Hippocampal formation (tissue), 2 donors: ENCODE measurements around the gene EFR3B.
A peak's percentile ranks its signal among the peaks of the same experiment; 100 is the strongest.
"Not testable (repeated sequence)": the region's sequence is repeated elsewhere in the genome, so short reads cannot be mapped to it uniquely, and the experiment has no call there.

Experiments used
- DNase-seq, 2 donors: peaks; one replicate each; lab custom pipeline; 2025; lab: John Stamatoyannopoulos, UW

The EFR3B gene

DNA sequence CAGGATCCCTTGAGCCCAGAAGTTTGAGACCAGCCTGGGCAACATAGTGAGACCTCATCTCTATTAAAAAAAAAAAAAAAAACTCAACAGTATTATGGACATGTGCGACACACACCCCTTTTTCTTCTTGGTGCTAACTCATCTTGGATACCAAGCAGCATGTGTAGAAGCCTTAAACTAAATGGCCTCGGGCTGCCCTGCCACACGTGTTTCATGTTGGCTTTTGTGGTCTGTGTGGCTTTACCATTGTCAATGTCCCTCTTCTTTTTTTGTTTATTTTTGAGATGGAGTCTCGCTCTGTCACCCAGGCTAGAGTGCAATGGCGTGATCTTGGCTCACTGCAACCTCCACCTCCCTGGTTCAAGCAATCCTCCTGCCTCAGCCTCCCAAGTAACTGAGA lies 109.1 kb downstream of the EFR3B start:
- not testable (repeated sequence) for DNase-seq

DNA sequence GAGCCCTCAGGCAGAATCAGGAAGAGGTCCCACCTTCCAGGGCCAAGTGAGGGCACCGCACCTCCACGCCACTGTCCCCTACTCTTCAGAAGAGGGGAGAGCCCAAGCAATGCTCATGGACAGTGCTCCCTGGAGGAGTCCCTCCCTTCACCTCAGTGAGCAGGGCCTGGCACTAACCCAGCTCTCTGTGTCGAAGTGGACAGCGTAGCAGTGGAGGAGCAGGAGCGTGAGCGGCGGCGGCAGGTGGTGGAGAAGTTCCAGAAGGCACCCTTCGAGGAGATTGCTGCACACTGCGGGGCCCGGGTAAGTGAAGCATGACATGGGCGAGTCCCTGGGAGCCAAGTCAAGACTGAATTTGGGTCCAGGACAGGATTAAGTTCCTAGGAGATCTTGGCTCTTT lies 109.8 kb downstream of the EFR3B start:
- DNase-seq = no peak

DNA sequence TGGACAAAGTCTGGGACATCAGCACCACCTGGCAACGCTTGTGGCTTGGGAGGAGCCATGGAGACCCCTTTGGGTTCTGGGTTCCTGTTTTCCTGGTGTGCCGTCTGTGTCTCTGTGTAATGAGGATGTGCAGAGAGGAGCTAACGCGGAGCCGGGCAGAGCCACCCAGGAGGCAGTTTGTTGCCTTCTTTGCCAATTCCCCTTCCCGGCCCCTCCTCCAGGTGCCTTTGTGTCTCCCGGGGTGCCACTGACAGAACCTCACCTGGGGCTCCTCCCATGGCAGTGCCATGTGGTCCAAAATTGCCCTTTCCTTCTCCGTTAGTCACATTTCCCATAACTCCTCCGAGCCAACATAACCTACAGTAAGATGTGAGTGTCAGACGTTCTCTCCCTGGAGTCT lies 113.5 kb downstream of the EFR3B start:
- DNase-seq = no peak

GRCh38 chr2:25158096-25158852 lies 116.4 kb downstream of the EFR3B start:
- DNase-seq = no peak

- no peak for DNase-seq
These were observed 118.1 kb downstream of the EFR3B start for GRCh38 chr2:25159949-25160348.

DNA sequence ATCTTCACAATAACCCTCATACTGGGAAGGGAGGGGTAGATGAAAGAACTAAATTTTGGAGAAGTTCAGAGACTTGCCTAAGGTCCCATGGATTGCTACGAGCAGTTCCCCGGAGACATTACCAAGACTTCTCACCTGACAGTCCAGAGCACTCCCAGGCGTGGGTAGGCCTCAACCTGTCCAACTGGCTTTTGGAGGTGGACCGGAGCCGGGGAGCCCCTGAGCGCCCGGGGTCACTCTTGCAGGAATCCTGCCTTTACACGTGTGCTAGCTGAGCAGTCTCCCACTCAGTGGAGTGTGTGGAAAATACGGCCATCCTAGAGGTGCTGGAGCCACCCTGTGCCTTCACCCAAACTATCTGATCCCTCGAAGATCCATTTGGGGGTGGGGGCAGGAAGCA lies 118.5 kb downstream of the EFR3B start:
- no peak for DNase-seq

DNA sequence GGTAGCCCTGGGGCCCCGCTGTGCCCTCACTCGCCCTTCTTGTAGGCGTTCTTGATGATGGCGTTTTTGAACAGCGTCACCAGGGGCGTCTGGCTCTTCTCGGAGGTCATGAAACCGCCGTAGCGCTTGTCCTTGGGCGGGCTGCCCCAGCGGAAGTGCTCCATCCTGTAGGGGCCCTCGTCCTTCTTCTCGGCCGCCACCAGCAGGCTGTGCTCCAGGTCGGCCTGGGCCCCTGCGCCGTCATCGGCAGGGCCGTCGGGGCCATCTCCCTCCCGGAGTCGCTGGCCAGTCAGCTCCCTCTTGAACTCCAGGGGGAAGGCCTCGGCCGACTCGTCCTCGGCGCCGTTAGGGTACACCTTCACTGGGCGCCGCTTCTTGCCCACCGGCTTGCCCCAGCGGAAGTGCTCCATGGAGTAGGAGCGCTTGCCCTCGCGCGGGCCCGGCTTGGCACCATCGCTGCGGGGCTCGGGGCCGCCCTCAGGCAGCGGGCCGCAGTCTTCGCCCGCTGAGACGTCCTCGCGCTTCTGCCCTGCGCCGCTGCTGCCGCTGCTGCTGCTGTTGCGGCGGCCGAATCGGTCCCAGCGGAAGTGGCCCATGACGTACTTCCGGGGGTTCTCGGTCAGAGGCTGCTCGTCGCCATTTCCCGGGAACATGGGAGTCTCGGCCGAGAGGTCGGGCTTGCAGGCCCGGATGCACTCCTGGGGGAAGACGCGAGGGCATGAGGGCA lies 119.3 kb downstream of the EFR3B start:
- no peak for DNase-seq

GRCh38 chr2:25162061-25162460 lies 120.2 kb downstream of the EFR3B start:
- DNase-seq = not testable (repeated sequence)

DNA sequence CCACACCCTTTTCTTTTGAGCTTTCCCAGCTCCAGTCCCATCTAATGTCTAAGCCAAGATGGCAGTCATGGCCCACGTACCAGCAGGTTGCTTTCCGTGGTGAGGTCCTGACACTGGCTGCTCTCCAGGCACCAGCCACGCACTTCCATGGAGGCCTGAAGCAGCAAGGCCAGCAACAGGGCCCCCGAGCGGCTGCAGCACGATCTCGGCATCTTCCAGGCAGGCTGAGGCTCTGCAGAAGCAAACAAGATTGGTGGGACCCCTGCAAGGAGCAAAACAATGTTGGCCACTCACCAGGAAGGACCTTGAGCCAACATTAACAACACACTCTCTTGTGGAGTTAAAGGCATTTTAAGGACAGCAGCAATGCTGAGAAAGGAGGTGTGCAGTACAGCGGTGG lies 122.7 kb downstream of the EFR3B start:
- DNase-seq = no peak

GRCh38 chr2:25165992-25166875 lies 124.4 kb downstream of the EFR3B start:
- DNase-seq = peak in 1 of 2 donors; percentile 33

- DNase-seq = no peak
These were observed 126.6 kb downstream of the EFR3B start, which contains the start of gene POMC for GRCh38 chr2:25168256-25169072. TSS of gene POMC (minus strand) at chr2:25168580. CDS start at chr2:25164772, 3,808 bp downstream.

DNA sequence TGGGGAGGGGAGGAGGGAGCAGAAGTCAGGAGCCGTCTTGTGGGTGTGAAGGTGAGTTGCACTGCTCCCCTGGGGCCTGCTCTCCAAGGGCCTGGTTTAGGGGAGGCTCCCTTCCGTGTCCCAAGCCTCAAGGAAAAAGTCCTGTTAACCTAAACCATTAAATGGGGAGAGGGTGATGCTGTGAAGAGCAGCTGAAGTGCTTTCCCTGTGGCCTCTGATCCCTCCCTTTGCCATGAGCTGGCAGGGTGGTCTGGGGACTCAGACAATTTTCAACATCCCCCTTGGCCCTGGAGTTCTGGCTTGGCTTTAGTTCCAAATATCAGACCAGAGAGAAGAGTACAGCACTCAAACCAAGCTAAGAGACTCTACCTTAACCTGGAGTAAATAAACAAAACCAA lies 127.2 kb downstream of the EFR3B start:
- DNase-seq = no peak

DNA sequence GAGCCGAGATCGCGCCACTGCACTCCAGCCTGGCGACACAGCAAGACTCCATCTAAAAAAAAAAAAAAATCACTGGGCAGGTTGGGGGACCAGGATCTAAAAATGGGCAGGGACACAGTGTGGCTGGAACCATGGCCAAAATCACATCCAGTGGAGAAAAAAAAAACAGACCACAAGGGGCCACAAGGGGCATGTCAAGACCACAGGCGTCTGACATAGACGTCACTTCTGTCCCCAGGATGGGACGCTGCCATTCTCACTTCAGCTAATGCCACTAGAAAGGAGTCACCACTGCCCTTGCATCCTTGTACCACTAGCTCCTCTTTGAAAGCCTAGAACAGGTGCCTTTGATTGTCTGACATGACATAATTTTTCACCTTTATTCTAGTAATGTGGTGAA lies 129.0 kb downstream of the EFR3B start:
- DNase-seq = no peak

DNA sequence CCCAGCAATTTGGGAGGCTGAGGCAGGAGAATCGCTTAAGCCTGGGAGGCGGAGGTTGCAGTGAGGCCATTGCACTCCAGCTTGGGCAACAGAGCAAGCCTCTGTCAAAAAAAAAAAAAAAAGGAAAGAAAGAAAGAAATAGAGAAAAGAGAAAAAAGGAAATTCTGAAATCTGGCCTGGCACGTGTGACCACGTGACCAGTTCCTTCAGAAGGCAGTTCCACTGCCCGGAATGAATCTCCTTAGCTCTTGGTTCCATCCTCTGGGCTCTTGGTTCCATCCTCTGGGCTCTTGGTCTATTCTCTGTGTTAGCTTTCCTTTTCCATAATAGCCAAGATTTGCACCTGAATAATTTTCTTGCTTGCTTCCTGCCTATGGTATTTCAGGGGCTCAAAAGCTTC lies 131.8 kb downstream of the EFR3B start:
- no peak for DNase-seq

DNA sequence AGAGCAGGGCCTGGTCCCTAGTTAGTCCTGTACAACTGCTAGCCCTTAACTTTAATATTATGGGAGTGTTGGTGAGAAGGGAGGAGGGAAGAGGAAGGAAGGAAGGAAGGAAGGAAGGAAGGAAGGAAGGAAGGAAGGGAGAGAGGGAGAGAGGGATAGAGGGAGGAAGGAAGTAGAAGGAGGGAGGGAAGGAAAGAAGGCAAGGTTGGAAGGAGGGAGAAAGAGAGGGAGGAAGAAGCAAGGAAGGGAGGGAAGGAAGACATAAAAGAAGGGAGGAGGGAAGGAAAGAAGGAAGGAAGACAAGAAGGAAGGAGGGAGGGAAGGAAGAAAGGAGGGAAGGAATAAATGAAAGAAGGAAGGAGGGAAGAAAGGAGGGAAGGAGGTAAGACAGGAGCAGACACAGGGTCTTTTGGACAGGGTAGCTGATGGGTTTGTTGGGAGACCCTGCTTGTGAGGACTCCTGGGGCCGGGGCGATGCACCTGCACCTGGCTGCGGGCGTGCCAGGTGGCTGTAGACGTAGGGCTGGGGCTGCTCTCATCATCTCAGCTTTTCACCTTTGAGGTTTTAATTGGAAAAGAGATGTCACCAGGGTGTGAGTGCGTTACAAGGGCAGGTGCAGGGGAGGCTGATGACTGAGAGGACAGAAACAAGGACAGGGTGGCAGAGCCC lies 132.5 kb downstream of the EFR3B start:
- no peak for DNase-seq

DNA sequence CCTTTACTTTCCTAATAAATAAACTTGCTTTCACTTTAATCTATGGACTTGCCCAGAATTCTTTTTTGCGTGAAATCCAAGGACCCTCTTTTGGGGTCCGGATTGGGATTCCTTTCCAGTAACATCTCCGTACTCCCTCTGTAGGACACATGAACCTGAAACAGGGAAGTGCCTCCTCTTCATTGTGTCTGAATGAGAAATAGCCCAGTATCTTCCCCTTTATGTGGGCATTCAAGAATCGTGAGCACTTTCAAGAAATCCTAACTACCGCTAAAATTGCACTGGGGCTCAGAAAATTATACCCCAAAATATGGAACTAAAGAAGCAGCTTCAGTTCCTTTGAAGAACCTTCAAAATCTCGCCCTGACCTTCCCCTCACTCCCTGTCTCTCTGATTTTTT lies 134.3 kb downstream of the EFR3B start:
- DNase-seq = no peak

- DNase-seq = no peak
These were observed 134.8 kb downstream of the EFR3B start for GRCh38 chr2:25176541-25177181.

DNA sequence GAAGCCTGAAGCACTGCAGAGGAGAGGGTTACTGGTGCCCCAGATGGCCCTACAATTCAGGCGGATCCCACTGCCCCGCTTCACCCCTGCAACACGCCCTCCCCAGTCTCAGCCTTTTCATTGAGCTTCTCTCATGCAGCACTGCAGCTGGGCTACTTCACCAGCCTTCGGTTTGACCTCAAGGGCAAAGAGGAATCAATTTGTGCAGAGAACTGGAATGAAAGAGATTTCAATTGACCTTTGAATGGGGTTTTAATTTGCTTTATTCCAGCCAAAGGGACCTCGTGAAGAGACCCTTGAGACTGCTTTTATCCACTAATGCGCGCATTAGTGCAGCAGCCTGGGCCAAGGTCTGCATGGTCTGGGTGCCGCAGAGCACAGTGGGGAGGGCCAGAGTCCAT lies 135.3 kb downstream of the EFR3B start:
- no peak for DNase-seq

GRCh38 chr2:25178976-25179375 lies 137.1 kb downstream of the EFR3B start:
- DNase-seq = no peak

DNA sequence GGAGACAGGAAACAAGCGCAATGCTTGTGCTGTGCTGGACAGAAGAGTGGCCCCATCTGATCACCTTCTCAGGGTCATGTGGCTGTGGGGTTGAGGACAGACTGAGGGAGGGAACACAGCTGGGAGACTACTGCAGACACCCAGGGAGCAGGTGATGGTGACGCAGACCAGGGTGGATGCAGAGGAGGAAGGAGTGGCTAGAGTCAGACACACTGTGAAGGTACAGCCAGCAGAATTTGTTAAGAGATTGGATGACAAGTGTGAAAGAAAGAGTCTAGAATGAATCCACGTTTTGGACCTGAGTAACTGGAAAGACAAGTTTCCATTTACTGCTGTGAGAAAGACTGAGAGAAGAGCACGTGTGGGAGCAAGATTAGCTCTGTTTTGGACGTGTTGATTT lies 142.4 kb downstream of the EFR3B start:
- no peak for DNase-seq
